Coronary artery (tissue), 2 donors: ENCODE results near the gene LIM2.
A peak's percentile ranks its signal among the peaks of the same experiment; 100 is the strongest.

Experiments
- DNase-seq: peaks from one replicate; pipeline ENCODE4 v3.0.0-alpha.2; 2017; ENCODE audit warnings: low spot score
- H3K27ac ChIP-seq, 2 donors: fragments of 200-600 bp; sonication (generic); one replicate each; pipeline ENCODE4 v1.5.1; 2016 to 2019
- H3K4me3 ChIP-seq: fragments of 200-600 bp; sonication (generic); 2 replicates; pipeline ENCODE4 v1.5.1; 2016; ENCODE audit warnings: mild to moderate bottlenecking, moderate library complexity
- TF ChIP-seq, protein P1 (sequence below): fragments of 200-600 bp; sonication (generic); IDR thresholded peaks from one replicate; pipeline ENCODE4 v1.5.1; 2019; ENCODE audit warnings: antibody characterized with exemption

LIM2 gene

DNA sequence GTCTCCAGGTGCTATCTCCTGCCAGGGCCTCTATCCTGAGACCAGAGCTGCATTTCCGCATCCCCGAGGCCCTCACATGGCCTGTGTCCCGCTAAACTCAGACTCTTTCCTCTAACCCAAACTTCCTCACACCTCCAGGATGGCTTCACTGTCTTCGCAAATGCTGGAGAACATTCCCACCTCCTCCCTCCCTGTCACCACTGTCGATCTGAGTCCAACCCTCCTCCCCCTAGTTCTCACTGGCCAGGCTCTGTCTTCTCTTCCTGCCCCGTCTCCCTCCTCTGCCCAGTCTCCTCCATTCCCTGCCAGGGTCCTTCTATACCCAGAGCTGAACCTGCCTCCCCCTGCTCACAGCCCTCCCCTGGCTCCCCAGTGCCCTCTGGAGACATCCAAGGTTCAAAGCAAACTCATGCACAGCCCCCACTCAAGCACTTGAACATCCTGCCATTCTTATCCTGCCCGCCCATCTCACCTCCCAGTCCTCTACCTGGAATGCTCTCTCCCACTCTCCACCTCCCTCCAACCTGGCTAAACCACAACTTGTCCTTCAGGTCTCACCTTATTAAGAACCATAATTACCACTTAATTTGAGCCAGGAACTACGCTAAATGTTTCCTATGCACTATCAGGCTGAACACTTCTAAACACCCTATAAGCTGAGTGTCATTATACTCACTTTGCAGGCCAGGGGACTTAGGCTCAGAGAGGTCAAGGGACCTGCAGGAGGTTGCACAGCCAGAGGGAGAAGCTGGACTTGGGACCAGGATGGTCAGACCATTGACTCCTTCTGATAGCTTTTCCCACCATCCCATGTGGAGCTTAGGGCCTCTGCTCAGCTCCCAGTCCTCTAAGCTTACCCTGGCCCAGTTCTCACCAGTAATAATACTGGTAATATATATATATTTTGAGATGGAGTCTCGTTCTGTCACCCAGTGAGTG, 44.9 kb downstream of the LIM2 start:
- DNase-seq, result no peak
- TF ChIP-seq, protein P1, sequence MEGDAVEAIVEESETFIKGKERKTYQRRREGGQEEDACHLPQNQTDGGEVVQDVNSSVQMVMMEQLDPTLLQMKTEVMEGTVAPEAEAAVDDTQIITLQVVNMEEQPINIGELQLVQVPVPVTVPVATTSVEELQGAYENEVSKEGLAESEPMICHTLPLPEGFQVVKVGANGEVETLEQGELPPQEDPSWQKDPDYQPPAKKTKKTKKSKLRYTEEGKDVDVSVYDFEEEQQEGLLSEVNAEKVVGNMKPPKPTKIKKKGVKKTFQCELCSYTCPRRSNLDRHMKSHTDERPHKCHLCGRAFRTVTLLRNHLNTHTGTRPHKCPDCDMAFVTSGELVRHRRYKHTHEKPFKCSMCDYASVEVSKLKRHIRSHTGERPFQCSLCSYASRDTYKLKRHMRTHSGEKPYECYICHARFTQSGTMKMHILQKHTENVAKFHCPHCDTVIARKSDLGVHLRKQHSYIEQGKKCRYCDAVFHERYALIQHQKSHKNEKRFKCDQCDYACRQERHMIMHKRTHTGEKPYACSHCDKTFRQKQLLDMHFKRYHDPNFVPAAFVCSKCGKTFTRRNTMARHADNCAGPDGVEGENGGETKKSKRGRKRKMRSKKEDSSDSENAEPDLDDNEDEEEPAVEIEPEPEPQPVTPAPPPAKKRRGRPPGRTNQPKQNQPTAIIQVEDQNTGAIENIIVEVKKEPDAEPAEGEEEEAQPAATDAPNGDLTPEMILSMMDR, result no peak
- peak overlapping the region in 1 of 2 donors; percentile 36 for H3K27ac ChIP-seq
- H3K4me3 ChIP-seq, result no peak overlapping the region

DNA sequence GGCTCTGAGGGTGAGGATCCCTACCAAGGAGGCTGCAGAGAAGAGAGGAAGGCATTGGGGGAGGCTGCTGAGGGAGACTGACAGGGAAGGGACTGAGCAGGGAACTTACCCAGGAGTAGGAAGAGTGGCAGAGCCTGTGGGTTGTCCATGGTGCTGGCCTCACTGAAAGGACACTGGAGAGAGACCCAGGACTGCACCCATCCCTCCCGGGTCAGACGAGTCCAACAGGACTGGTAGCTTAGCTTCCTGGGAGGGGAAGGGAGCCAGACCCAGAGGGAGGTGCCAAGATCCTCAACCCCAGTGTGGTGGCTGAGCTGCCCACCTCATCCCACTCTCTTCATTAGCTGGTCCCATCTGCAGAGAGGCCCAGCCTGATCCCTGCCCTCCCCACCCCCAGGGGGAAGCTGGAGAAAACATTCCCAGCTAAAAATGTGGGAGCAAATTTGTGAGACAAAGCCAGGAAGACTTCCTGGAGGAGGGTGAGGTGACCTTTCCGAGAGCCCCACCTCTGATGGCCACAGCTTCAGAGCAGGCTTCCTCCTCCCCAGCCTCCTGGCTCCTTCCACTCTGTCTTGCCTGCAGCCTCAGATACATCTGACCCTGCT, 45.7 kb downstream of the LIM2 start, which contains the start of gene VSIG10L:
VSIG10L (minus strand) TSS at position 164 of the 605 bp plus-strand sequence; CDS start at position 149, 15 bp downstream.
- no peak within 1 kb of the TSS for H3K4me3 ChIP-seq
- TF ChIP-seq, protein P1, result no peak

DNA sequence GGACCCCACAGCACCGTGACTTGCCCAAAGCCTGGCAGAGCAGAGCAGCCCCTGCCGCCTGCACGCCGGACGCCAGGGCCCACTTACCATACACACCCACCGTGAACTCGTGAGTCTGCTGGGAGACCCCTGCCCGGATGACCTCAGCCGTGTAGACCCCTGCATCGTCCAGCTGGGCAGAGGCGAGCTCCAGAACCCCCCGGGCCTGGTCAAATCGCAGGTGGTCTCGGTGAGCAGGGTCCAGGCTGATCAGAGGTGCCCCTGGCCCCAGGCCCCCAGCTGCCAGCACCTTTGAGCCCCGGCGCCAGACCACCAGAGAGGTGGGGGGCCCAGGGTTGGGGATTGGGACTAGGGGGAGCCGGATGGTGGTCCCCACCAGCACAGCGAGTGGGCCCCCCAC, 46.7 kb downstream of the LIM2 start:
- no peak overlapping the region for H3K4me3 ChIP-seq
- H3K27ac ChIP-seq, result peak overlapping the region in 1 of 2 donors; percentile 96
- DNase-seq, result no peak
- TF ChIP-seq, protein P1, result no peak

More for the DNA sequence above, 45.7 kb downstream of the LIM2 start, which contains the start of gene VSIG10L:
- DNase-seq, result no peak
- peak within 1 kb of the TSS in 1 of 2 donors; percentile 96 for H3K27ac ChIP-seq

DNA sequence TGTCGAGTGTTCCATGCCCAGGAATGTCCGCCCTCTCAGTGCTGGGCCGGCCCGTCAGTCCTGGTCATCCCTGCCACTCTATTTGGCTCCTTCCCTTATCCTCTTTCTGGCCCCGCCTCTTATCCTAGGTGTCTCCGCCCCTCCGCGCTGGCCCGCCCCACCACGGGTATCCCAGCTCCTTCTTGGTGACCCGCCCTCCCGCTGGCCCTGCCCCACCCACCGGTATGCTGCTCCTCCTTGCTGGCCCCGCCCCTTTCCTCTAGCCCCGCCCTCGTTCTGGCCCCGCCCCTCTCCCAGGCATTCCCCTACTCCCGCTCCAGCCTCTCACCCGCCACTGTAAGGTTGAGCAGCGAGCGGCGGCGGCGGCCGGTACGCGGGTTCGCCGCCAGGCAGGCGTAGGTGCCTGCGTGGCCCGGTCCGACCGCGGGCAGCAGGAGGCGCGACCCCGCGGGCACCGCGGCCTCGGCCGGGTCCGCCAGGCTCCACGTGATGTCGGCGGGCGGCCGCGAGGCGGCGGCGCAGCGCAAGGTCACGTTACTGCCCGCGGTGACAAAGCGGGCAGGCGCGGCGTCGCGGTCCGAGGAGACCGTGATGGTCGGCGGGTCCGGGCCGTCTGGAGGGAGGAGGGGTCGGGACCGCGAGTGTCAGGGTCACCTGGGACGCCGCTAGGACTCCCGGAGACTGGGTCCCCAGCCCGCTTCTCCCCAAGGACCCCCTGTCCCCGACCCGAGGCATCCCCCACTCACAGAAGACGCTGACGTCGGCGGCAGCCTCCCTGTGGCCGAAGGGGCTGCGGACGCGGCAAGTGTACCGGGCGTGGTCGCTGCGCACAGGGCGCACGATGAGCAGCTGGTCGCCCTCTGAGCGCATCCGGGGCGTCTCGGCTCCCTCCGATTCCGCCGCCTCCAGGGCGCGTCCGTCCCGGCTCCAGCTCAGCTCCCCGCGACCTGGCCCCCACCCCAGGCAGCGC, 47.8 kb downstream of the LIM2 start:
- DNase-seq, result peak; percentile 100
- H3K27ac ChIP-seq, result peak overlapping the region; percentile 77 to 96
- H3K4me3 ChIP-seq, result peak overlapping the region; percentile 91
- TF ChIP-seq, protein P1, result no peak

DNA sequence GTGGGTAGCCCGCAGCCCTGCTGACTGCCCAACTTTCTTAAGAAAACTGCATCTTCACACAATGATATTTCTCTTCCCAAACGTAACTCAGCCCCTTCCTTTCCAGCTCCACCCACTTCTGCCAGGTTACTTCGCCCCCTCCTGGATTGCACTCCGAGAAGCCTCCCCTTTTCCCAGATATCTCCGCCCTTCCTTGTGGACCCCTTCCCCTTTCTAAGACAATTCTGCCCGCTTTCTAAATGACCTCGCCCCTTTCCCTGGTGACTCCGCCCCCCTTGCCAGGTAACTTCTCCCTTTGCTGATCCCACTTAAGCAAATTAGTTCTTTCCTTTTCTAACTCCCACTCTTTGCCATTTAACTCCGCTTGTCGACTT, 48.5 kb downstream of the LIM2 start:
- peak; percentile 82 for DNase-seq
- TF ChIP-seq, protein P1, result no peak
- H3K4me3 ChIP-seq, result peak overlapping the region; percentile 91
- peak overlapping the region; percentile 31 to 96 for H3K27ac ChIP-seq

DNA sequence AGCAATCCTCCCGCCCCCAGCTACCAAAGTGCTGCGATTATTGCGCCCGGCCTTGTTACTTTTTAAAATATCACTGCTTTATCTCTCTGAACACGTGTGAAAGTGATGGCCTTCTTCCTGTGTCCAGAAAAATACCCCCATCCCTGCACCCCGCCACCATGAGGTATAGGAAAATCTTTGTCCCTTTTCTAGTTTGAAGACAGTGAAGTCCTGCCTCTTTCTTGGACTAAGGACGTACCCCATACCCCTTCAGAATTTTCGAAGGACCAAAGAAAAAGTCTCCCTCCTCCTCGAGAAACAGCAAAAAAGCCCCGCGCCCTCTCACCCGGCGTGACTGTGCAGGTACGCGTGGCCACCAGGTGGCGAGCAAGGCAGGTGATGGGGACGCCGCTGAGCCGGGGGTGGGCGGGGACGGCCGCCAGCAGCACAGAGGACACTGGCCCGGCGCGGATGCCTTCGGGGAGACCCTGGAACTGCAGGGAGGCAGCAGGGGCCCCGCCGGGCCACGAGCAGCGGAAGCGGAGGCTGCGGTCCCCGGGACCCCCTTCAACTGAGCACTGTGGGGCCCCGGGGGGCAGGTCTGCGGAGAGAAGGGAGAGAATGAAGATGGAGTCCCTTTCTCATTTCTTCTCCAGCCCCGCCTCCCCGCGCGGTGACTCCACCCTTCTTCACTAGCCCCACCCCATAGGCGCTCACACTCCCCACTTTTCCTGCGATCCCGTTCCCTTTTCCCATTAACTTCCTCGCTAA, 49.0 kb downstream of the LIM2 start:
- TF ChIP-seq, protein P1, result peak; percentile 89
- Histone ChIP-seq H3K27ac (peak overlapping the region; percentile 31 to 96), H3K4me3 (peak overlapping the region; percentile 91)
- DNase-seq, result peak; percentile 91
